ENCODE measurements around the gene TMEM108.

TMEM108 gene

DNA sequence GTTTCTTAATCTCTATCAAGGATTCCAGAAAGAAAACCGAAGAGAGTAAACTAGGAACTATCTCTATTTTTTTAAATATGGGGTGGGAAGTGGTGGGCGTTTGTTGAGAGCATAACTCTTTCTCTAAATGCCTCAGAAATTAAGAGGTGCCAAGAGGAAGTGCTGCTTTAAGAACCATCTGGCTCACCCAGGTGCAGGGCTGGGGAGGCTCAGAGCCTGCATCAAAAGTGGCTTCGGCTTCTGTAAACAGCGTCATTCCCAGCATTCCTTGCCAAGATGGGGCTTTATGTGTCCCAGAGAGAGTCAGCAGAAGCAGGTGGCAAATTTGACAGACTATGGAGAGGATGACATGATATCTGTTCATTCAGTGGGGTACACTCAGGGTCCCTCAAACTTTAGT lies 238.4 kb downstream of the TMEM108 start:
- no peak overlapping the region for H3K27ac ChIP-seq (ENCODE audit: extremely low read depth, low read depth, low read length)
- no peaks in the 10 kb centered on the region for H3K36me3 ChIP-seq (ENCODE audit: control insufficient read depth in 2 of 2, insufficient read depth in 1 of 2, low read length in 2 of 2)
- H3K4me3 ChIP-seq (ENCODE audit: low read depth, low read length), result no peak overlapping the region
- no peaks in the 10 kb centered on the region for H3K4me1 ChIP-seq (ENCODE audit: control insufficient read depth, insufficient read depth, low read length)
- ChIA-PET CTCF (no interaction called here), POLR2A (no interaction called here)
- H3K9me3 ChIP-seq (ENCODE audit: control insufficient read depth, insufficient read depth, low read depth, low read length), result no peaks in the 10 kb centered on the region
- TF ChIP-seq ZNF311 (tag by site-specific recombination; IDR thresholded peaks at IDR 0.05; ENCODE audit: borderline replicate concordance) (no peak), ZNF658 (tag by site-specific recombination; IDR thresholded peaks at IDR 0.05) (no peak), GFI1B (tag by site-specific recombination; IDR thresholded peaks at IDR 0.05) (no peak), ZNF600 (tag by site-specific recombination; IDR thresholded peaks at IDR 0.05) (no peak), KLF8 (tag by site-specific recombination; IDR thresholded peaks at IDR 0.05) (no peak), IKZF3 (tag by site-specific recombination; IDR thresholded peaks at IDR 0.05) (no peak), HOXC10 (CRISPR knock-in tag; IDR thresholded peaks at IDR 0.05) (no peak), KLF16 (tag by site-specific recombination; IDR thresholded peaks at IDR 0.05) (no peak), ZNF169 (tag by site-specific recombination; IDR thresholded peaks at IDR 0.05) (no peak), ZFHX2 (tag by site-specific recombination; conservative IDR thresholded peaks at IDR 0.05) (no peak), ZNF791 (tag by site-specific recombination; IDR thresholded peaks at IDR 0.05) (no peak), ZNF571 (tag by site-specific recombination; IDR thresholded peaks at IDR 0.05) (no peak), ZNF837 (tag by site-specific recombination; IDR thresholded peaks at IDR 0.05) (no peak), ZNF48 (tag by site-specific recombination; IDR thresholded peaks at IDR 0.05) (no peak), SP7 (tag by site-specific recombination; IDR thresholded peaks at IDR 0.05) (no peak), ZNF777 (tag by site-specific recombination; IDR thresholded peaks at IDR 0.05; ENCODE audit: borderline replicate concordance) (no peak)
- TF ChIP-seq, protein P1, sequence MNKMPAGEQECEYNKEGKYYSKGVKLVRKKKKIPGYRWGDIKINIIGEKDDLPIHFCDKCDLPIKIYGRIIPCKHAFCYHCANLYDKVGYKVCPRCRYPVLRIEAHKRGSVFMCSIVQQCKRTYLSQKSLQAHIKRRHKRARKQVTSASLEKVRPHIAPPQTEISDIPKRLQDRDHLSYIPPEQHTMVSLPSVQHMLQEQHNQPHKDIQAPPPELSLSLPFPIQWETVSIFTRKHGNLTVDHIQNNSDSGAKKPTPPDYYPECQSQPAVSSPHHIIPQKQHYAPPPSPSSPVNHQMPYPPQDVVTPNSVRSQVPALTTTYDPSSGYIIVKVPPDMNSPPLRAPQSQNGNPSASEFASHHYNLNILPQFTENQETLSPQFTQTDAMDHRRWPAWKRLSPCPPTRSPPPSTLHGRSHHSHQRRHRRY (tag by site-specific recombination; IDR thresholded peaks at IDR 0.05), result no peak
- TF ChIP-seq, protein P2, sequence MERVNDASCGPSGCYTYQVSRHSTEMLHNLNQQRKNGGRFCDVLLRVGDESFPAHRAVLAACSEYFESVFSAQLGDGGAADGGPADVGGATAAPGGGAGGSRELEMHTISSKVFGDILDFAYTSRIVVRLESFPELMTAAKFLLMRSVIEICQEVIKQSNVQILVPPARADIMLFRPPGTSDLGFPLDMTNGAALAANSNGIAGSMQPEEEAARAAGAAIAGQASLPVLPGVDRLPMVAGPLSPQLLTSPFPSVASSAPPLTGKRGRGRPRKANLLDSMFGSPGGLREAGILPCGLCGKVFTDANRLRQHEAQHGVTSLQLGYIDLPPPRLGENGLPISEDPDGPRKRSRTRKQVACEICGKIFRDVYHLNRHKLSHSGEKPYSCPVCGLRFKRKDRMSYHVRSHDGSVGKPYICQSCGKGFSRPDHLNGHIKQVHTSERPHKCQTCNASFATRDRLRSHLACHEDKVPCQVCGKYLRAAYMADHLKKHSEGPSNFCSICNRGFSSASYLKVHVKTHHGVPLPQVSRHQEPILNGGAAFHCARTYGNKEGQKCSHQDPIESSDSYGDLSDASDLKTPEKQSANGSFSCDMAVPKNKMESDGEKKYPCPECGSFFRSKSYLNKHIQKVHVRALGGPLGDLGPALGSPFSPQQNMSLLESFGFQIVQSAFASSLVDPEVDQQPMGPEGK (tag by site-specific recombination; IDR thresholded peaks at IDR 0.05), result no peak
- TF ChIP-seq, protein P3, sequence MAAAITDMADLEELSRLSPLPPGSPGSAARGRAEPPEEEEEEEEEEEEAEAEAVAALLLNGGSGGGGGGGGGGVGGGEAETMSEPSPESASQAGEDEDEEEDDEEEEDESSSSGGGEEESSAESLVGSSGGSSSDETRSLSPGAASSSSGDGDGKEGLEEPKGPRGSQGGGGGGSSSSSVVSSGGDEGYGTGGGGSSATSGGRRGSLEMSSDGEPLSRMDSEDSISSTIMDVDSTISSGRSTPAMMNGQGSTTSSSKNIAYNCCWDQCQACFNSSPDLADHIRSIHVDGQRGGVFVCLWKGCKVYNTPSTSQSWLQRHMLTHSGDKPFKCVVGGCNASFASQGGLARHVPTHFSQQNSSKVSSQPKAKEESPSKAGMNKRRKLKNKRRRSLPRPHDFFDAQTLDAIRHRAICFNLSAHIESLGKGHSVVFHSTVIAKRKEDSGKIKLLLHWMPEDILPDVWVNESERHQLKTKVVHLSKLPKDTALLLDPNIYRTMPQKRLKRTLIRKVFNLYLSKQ (tag by site-specific recombination; IDR thresholded peaks at IDR 0.05; ENCODE audit: borderline replicate concordance), result no peak
- TF ChIP-seq, protein P4, sequence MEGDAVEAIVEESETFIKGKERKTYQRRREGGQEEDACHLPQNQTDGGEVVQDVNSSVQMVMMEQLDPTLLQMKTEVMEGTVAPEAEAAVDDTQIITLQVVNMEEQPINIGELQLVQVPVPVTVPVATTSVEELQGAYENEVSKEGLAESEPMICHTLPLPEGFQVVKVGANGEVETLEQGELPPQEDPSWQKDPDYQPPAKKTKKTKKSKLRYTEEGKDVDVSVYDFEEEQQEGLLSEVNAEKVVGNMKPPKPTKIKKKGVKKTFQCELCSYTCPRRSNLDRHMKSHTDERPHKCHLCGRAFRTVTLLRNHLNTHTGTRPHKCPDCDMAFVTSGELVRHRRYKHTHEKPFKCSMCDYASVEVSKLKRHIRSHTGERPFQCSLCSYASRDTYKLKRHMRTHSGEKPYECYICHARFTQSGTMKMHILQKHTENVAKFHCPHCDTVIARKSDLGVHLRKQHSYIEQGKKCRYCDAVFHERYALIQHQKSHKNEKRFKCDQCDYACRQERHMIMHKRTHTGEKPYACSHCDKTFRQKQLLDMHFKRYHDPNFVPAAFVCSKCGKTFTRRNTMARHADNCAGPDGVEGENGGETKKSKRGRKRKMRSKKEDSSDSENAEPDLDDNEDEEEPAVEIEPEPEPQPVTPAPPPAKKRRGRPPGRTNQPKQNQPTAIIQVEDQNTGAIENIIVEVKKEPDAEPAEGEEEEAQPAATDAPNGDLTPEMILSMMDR (tag by site-specific recombination; IDR thresholded peaks at IDR 0.05), result no peak

DNA sequence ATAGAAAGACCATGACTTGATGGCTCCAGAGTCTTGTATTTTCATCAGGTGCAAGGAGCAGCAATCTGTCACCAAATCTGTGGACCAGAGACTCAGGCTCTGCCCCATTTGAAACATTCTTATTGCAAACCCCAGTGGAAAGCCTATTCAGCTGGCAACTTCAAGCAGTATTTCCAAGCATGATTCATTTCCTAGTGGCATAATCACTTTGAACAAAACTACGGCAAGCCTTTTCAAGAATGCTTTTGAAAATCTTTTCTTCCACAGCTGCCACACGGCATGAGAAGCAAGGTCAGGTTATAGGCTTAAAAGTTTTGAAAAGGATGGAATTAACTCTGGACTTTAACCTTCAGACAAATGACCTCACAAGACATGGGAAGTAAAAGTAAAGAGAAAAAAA lies 239.6 kb downstream of the TMEM108 start:
- no peaks in the 10 kb centered on the region for H3K9me3 ChIP-seq (ENCODE audit: control insufficient read depth, insufficient read depth, low read depth, low read length)
- H3K27ac ChIP-seq (ENCODE audit: extremely low read depth, low read depth, low read length), result no peak overlapping the region
- TF ChIP-seq GLIS2 (tag by site-specific recombination; IDR thresholded peaks at IDR 0.05), result no peak
- no peak for TF ChIP-seq ZNF707 (tag by site-specific recombination; IDR thresholded peaks at IDR 0.05)
- TF ChIP-seq, protein P5, sequence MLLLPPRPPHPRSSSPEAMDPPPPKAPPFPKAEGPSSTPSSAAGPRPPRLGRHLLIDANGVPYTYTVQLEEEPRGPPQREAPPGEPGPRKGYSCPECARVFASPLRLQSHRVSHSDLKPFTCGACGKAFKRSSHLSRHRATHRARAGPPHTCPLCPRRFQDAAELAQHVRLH (tag by site-specific recombination; IDR thresholded peaks at IDR 0.05), result no peak
- TF ChIP-seq ZNF501 (tag by site-specific recombination; IDR thresholded peaks at IDR 0.05), result no peak
- TF ChIP-seq ZNF670 (tag by site-specific recombination; IDR thresholded peaks at IDR 0.05; ENCODE audit: low read depth), result no peak
- no peak for TF ChIP-seq ZNF274 (IDR thresholded peaks at IDR 0.05; ENCODE audit: low read length)
- TF ChIP-seq ZNF274 (tag by site-specific recombination; IDR thresholded peaks at IDR 0.05; ENCODE audit: borderline replicate concordance), result no peak
- no peak for TF ChIP-seq ZNF747 (tag by site-specific recombination; IDR thresholded peaks at IDR 0.05)
- no peak for TF ChIP-seq ZNF221 (tag by site-specific recombination; IDR thresholded peaks at IDR 0.05; ENCODE audit: borderline replicate concordance)
- no peak for TF ChIP-seq ZNF701 (tag by site-specific recombination; IDR thresholded peaks at IDR 0.05)
- TF ChIP-seq ZBTB1 (tag by site-specific recombination; IDR thresholded peaks at IDR 0.05), result no peak
- TF ChIP-seq ZNF664 (tag by site-specific recombination; IDR thresholded peaks at IDR 0.05), result no peak
- H3K36me3 ChIP-seq (ENCODE audit: control insufficient read depth in 2 of 2, insufficient read depth in 1 of 2, low read length in 2 of 2), result no peaks in the 10 kb centered on the region
- H3K4me3 ChIP-seq (ENCODE audit: low read depth, low read length), result no peak overlapping the region
- ChIA-PET POLR2A (no interaction called here), CTCF (no interaction called here)
- H3K4me1 ChIP-seq (ENCODE audit: control insufficient read depth, insufficient read depth, low read length), result no peaks in the 10 kb centered on the region

All from HEK293 (cell line).